H1 (cell line): ENCODE measurements around the gene HMHB1. TPM values are rescaled to one million over a fixed set of nuclear protein-coding genes. Genes with fewer than 3 reads are reported as not detected.

Experiments
- CTCF ChIA-PET: fragments of 300-600 bp; sonication (Branson Sonifier 250); formaldehyde crosslinking; loops from one replicate; lab custom pipeline; 2021; ENCODE audit not compliant: partially characterized antibody; lab: Charles Lee
- POLR2A ChIA-PET: fragments of 300-600 bp; sonication (Branson Sonifier 250); formaldehyde crosslinking; loops from one replicate; lab custom pipeline; 2021; ENCODE audit warnings: inconsistent platforms; ENCODE audit not compliant: partially characterized antibody; lab: Charles Lee
- DNase-seq, 2 experiments: peaks; one replicate each; pipeline versions ENCODE4 v3.0.0 to v3.0.0-alpha.2; 2010 to 2022; ENCODE audit warnings: low spot score in 2 of 2, low read depth in 1 of 2, mixed read lengths in 1 of 2
- FAIRE-seq: peaks from 2 replicates; lab custom pipeline; 2011; peaks lifted over from hg19 to GRCh38; lab: Jason Lieb, UNC
- H2AFZ ChIP-seq: 2 replicates; pipeline ENCODE4 v1.8.1; 2012; ENCODE audit warnings: low read length, inconsistent platforms
- H2AK5ac ChIP-seq: 2 replicates; pipeline ENCODE4 v1.6.1; 2013; ENCODE audit warnings: low read depth, low read length
- H2BK120ac ChIP-seq: replicated peaks from 2 replicates; pipeline ENCODE3; 2013; ENCODE audit warnings: low read depth, low read length, inconsistent platforms
- H2BK12ac ChIP-seq: 2 replicates; pipeline ENCODE4 v1.6.1; 2013; ENCODE audit warnings: low read depth, low read length
- H2BK15ac ChIP-seq: 2 replicates; pipeline ENCODE4 v1.6.1; 2013; ENCODE audit warnings: low read length
- H2BK20ac ChIP-seq: 2 replicates; pipeline ENCODE4 v1.6.1; 2013; ENCODE audit warnings: low read length
- H2BK5ac ChIP-seq: 2 replicates; pipeline ENCODE4 v1.6.1; 2013; ENCODE audit warnings: low read depth, low read length
- H3K14ac ChIP-seq: 2 replicates; pipeline ENCODE4 v1.6.1; 2013; ENCODE audit warnings: inconsistent platforms; ENCODE audit not compliant: insufficient read length
- H3K18ac ChIP-seq: 2 replicates; pipeline ENCODE4 v1.6.1; 2013; ENCODE audit warnings: low read length; ENCODE audit errors: extremely low read depth
- H3K23ac ChIP-seq: 2 replicates; pipeline ENCODE4 v1.6.1; 2013; ENCODE audit warnings: inconsistent platforms; ENCODE audit not compliant: insufficient read length
- H3K23me2 ChIP-seq: 2 replicates; pipeline ENCODE4 v1.6.1; 2013; ENCODE audit warnings: low read depth, low read length
- H3K27ac ChIP-seq: 2 replicates; pipeline ENCODE4 v1.6.1; 2011; ENCODE audit warnings: low read depth, low read length, inconsistent platforms
- H3K27me3 ChIP-seq, 4 experiments: replicated peaks in 1 of 4; 1 replicate in 1 of 4; 2 replicates in 3 of 4; pipeline versions ENCODE4 v1.6.1 to v1.8.1; 2011 to 2013; ENCODE audit warnings: low read length in 3 of 4, mild to moderate bottlenecking in 3 of 4, inconsistent platforms in 2 of 4, mixed read lengths in 2 of 4, moderate library complexity in 1 of 4; ENCODE audit not compliant: control insufficient read depth in 3 of 4, insufficient read depth in 3 of 4; ENCODE audit errors: extremely low read depth in 1 of 4
- H3K36me3 ChIP-seq, 4 experiments: 2 replicates each; pipeline versions ENCODE4 v1.6.1 to v1.8.1; 2011 to 2013; ENCODE audit warnings: mild to moderate bottlenecking in 4 of 4, low read length in 3 of 4, moderate library complexity in 2 of 4, control low read depth in 1 of 4, inconsistent platforms in 1 of 4; ENCODE audit not compliant: insufficient read depth in 4 of 4, control insufficient read depth in 2 of 4
- H3K4ac ChIP-seq: replicated peaks from 2 replicates; pipeline ENCODE3; 2013; ENCODE audit warnings: low read length, low read depth, mixed read lengths, inconsistent platforms; ENCODE audit not compliant: insufficient read length
- H3K4me1 ChIP-seq, 4 experiments: replicated peaks in 1 of 4; 1 replicate in 1 of 4; 2 replicates in 3 of 4; pipeline versions ENCODE4 v1.6.1 to v1.8.1; 2011 to 2013; ENCODE audit warnings: low read length in 3 of 4, inconsistent platforms in 2 of 4, mixed read lengths in 1 of 4; ENCODE audit not compliant: insufficient read depth in 4 of 4, control insufficient read depth in 3 of 4
- H3K4me2 ChIP-seq, 2 experiments: 2 replicates each; pipeline versions ENCODE4 v1.6.1 to v1.8.1; 2011 to 2013; ENCODE audit warnings: low read depth in 2 of 2, low read length in 2 of 2, control low read depth in 1 of 2, inconsistent platforms in 1 of 2, mild to moderate bottlenecking in 1 of 2; ENCODE audit not compliant: insufficient read depth in 1 of 2
- H3K4me3 ChIP-seq, 4 experiments: fragments of 200-600, 300-600 bp in 1 of 4; sonication (generic), shearing (Covaris generic), sonication (Bioruptor Twin) in 1 of 4; 2 replicates each; pipeline versions ENCODE4 v1.5.1 to v1.8.1; 2011 to 2016; ENCODE audit warnings: low read length in 4 of 4, low read depth in 3 of 4, control low read depth in 2 of 4, inconsistent platforms in 2 of 4, mild to moderate bottlenecking in 2 of 4, mixed read lengths in 1 of 4, moderate library complexity in 1 of 4; ENCODE audit not compliant: insufficient read depth in 2 of 4; ENCODE audit errors: extremely low read depth in 1 of 4
- H3K56ac ChIP-seq: replicated peaks from 2 replicates; pipeline ENCODE3; 2013; ENCODE audit warnings: low read depth, mild to moderate bottlenecking, mixed read lengths, low read length, inconsistent platforms; ENCODE audit not compliant: insufficient read length
- H3K79me1 ChIP-seq: 2 replicates; pipeline ENCODE4 v1.6.1; 2013; ENCODE audit warnings: low read depth, low read length, control low read depth
- H3K79me2 ChIP-seq, 2 experiments: 2 replicates each; pipeline versions ENCODE4 v1.6.1 to v1.8.1; 2012 to 2013; ENCODE audit warnings: low read length in 2 of 2, mild to moderate bottlenecking in 2 of 2, inconsistent platforms in 1 of 2; ENCODE audit not compliant: insufficient read depth in 2 of 2, control insufficient read depth in 1 of 2
- H3K9ac ChIP-seq, 4 experiments: replicated peaks in 1 of 4; 1 replicate in 1 of 4; 2 replicates in 3 of 4; pipeline versions ENCODE4 v1.6.1 to v1.8.1; 2011 to 2013; ENCODE audit warnings: low read depth in 3 of 4, low read length in 3 of 4, control low read depth in 2 of 4, mild to moderate bottlenecking in 2 of 4, moderate library complexity in 2 of 4, inconsistent platforms in 1 of 4; ENCODE audit errors: extremely low read depth in 1 of 4
- H3K9me3 ChIP-seq, 2 experiments: 2 replicates each; pipeline versions ENCODE4 v1.6.1 to v1.8.1; 2012 to 2013; ENCODE audit warnings: mild to moderate bottlenecking in 2 of 2, moderate library complexity in 2 of 2, control low read depth in 1 of 2, inconsistent platforms in 1 of 2, low read depth in 1 of 2, low read length in 1 of 2, mixed read lengths in 1 of 2; ENCODE audit not compliant: insufficient read depth in 2 of 2
- H4K20me1 ChIP-seq, 2 experiments: replicated peaks in 1 of 2; 2 replicates each; pipeline versions ENCODE3 to v1.8.1; 2011 to 2013; ENCODE audit warnings: inconsistent platforms in 2 of 2, low read length in 2 of 2, mild to moderate bottlenecking in 1 of 2; ENCODE audit not compliant: insufficient read depth in 2 of 2, control insufficient read depth in 1 of 2
- H4K5ac ChIP-seq: 2 replicates; pipeline ENCODE4 v1.6.1; 2013; ENCODE audit warnings: low read length, low read depth, mixed read lengths, inconsistent platforms; ENCODE audit not compliant: insufficient read length
- H4K8ac ChIP-seq: 2 replicates; pipeline ENCODE4 v1.8.0; 2013; ENCODE audit warnings: mild to moderate bottlenecking, moderate library complexity, low read length, inconsistent platforms; ENCODE audit not compliant: insufficient read depth; ENCODE audit errors: extremely low read depth
- H4K91ac ChIP-seq: replicated peaks from 2 replicates; pipeline ENCODE3; 2013; ENCODE audit warnings: low read length, mixed read lengths, inconsistent platforms; ENCODE audit not compliant: insufficient read length
- HDAC2 ChIP-seq, 2 experiments: fragments of 300-600 bp in 1 of 2; sonication (generic) in 1 of 2; IDR thresholded peaks; 2 replicates each; pipeline ENCODE4 v1.6.1; 2011 to 2012; ENCODE audit warnings: low read depth in 2 of 2, low read length in 2 of 2, mild to moderate bottlenecking in 2 of 2, moderate library complexity in 2 of 2, borderline replicate concordance in 1 of 2, inconsistent platforms in 1 of 2
- RFX5 ChIP-seq: IDR thresholded peaks from 2 replicates; pipeline ENCODE4 v1.6.1; 2011; ENCODE audit warnings: low read depth, low read length, improper control_type of control experiment, borderline replicate concordance
- SUZ12 ChIP-seq: fragments of 200-600 bp; sonication (generic); IDR thresholded peaks from 2 replicates; pipeline ENCODE4 v1.6.1; 2012; ENCODE audit warnings: mild to moderate bottlenecking, inconsistent platforms, low read length, moderate library complexity, mixed read lengths
- WGBS, 2 experiments: shearing (Covaris generic) in 1 of 2; methylation state at CpG; one replicate each; pipeline versions ENCODE4 v1.1.6 to v1.1.7; 2013 to 2015; ENCODE audit warnings: low lambda C conversion rate in 2 of 2, mixed read lengths in 2 of 2, inconsistent platforms in 1 of 2, low coverage in 1 of 2, missing lambda C conversion rate in 1 of 2; ENCODE audit not compliant: insufficient replicate concordance in 2 of 2, insufficient coverage in 1 of 2, insufficient read length in 1 of 2; ENCODE audit errors: extremely low coverage in 1 of 2, missing lambda C conversion rate in 1 of 2; 5-methylcytosine and 5-hydroxymethylcytosine counted together
- polyA plus RNA-seq, 7 experiments: library from polyadenylated mRNA; depleted of rRNA in 3 of 7; stranded (reverse) in 5 of 7; unstranded in 2 of 7; fragments of >200 nt in 5 of 7; fragments of 200-250 nt in 2 of 7; gene quantifications; 1 replicate in 5 of 7; 2 replicates in 1 of 7; 4 replicates in 1 of 7; pipeline versions ENCODE4 v1.2.1 to v1.2.3, GENCODE V29; 2011 to 2013; ENCODE audit warnings: missing spikeins in 2 of 7, mixed read lengths in 2 of 7
- total RNA-seq: library from RNA; stranded (reverse); fragmentation: NEBNext Ultra II Directional; extraction: Animal tissue kit (Norgen Biotek cat#: 25700); gene quantifications from 2 replicates; pipeline ENCODE4 v1.2.1, GENCODE V29; 2021

The HMHB1 gene
- total and polyA plus RNA-seq, 2 of the 8 experiments (the other 6 are each of a cell fraction or from before 2014, with no cell fraction given), result not detected

DNA sequence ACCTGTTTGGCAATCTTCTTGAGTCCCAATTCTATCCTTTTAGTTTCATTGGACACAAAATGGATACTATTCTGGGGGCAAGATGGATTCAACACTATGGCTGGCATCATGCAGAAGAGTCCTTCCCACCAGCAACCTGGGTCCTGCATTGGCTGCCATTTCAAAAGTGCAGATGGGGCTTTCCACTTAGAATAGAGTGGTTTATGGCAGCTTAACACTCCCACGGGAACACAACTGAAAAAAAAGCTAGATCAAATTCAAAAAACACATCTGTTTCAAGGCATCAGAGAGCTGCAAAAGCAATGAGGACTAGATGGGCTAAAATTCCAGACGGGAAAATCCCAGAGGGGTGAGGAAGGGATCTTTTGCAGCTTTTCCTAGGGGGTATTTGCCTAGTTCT lies 11.2 kb upstream of the HMHB1 start:
- Histone ChIP-seq H3K18ac (no peak overlapping the region), H3K23me2 (no peaks in the 10 kb centered on the region), H2BK120ac (no peak overlapping the region), H3K4me3 (no peak overlapping the region), H3K14ac (no peak overlapping the region), H4K5ac (no peak overlapping the region), H4K91ac (no peak overlapping the region)
- no peak for TF ChIP-seq HDAC2 (IDR thresholded peaks at IDR 0.05; ENCODE audit: borderline replicate concordance in 1 of 2, low read depth in 2 of 2, low read length in 2 of 2)
- no peak for TF ChIP-seq SUZ12
- no peak for TF ChIP-seq RFX5
- TF ChIP-seq, all 59 proteins: peak for 0
- Histone ChIP-seq H4K20me1 (no peaks in the 10 kb centered on the region), H3K27me3 (no peaks in the 10 kb centered on the region), H2BK5ac (no peak overlapping the region), H3K56ac (no peak overlapping the region), H4K8ac (no peak overlapping the region), H3K36me3 (no peaks in the 10 kb centered on the region), H3K27ac (no peak overlapping the region), H3K9ac (no peak overlapping the region), H2AFZ (0 out of 2 replicates have a peak overlapping the region, but pooled peaks have one; percentile 59), H2BK15ac (no peak overlapping the region), H3K79me1 (no peaks in the 10 kb centered on the region), H2BK20ac (no peak overlapping the region), H2BK12ac (no peak overlapping the region), H3K4me1 (no peaks in the 10 kb centered on the region), H3K23ac (no peak overlapping the region), H3K9me3 (no peaks in the 10 kb centered on the region), H3K79me2 (no peaks in the 10 kb centered on the region), H3K4ac (no peak overlapping the region), H2AK5ac (no peak overlapping the region), H3K4me2 (no peak overlapping the region)
- WGBS, 2 experiments, result 79% methylated on average over 2 of the region's 2 CpGs; no CpG with 5 or more reads in 1 of the 2 experiments
- FAIRE-seq, result no peak
- no peak for DNase-seq
- ChIA-PET CTCF (interaction anchor here (1.0 to 1.4 kb wide), 4 partner anchors 16 to 398 kb away, joined by 3 to 4 read pairs (median 3); partner anchors contain the start of gene NR3C1), POLR2A (no interaction called here)
